GM23338 (cell line): ENCODE results near the gene SLC9A1. TPM values are rescaled to one million over a fixed set of nuclear protein-coding genes. Genes with fewer than 3 reads are reported as not detected.
A peak's percentile ranks its signal among the peaks of the same experiment; 100 is the strongest.

ENCODE experiments used
- ATAC-seq: fragments of 200-7000 bp; cut with Tn5 transposase; 3 replicates; pipeline ENCODE4 v1.9.1; 2020
- DNase-seq: peaks from one replicate; pipeline ENCODE4 v3.0.0-alpha.2; 2015; ENCODE audit warnings: low spot score
- H2AFZ ChIP-seq: fragments of 200-600 bp; sonication (generic); 2 replicates; pipeline ENCODE4 v1.8.0; 2016; ENCODE audit warnings: antibody characterized with exemption, mild to moderate bottlenecking, moderate library complexity
- H3F3A ChIP-seq: fragments of 200-600 bp; sonication (generic); replicated peaks from 2 replicates; pipeline ENCODE4 v1.8.0; 2017; ENCODE audit warnings: antibody characterized with exemption, mixed run types, low read depth
- H3K27ac ChIP-seq: fragments of 200-600 bp; sonication (generic); 2 replicates; pipeline ENCODE4 v1.6.1; 2016; ENCODE audit warnings: low read depth
- H3K27me3 ChIP-seq: fragments of 200-600 bp; sonication (generic); 2 replicates; pipeline ENCODE4 v1.8.0; 2016; ENCODE audit warnings: mild to moderate bottlenecking, mixed run types, moderate library complexity; ENCODE audit not compliant: insufficient read depth
- H3K36me3 ChIP-seq: fragments of 200-600 bp; sonication (generic); 2 replicates; pipeline ENCODE4 v1.8.0; 2016; ENCODE audit warnings: mild to moderate bottlenecking; ENCODE audit not compliant: insufficient read depth
- H3K4me1 ChIP-seq: fragments of 200-600 bp; sonication (generic); 2 replicates; pipeline ENCODE4 v1.8.0; 2016; ENCODE audit warnings: mild to moderate bottlenecking, moderate library complexity; ENCODE audit not compliant: insufficient read depth
- H3K4me2 ChIP-seq: fragments of 200-600 bp; sonication (generic); 2 replicates; pipeline ENCODE4 v1.7.1; 2017; ENCODE audit warnings: mixed run types
- H3K4me3 ChIP-seq: fragments of 200-600 bp; sonication (generic); 2 replicates; pipeline ENCODE4 v1.6.1; 2016; ENCODE audit warnings: mixed run types
- H3K79me2 ChIP-seq: fragments of 200-600 bp; sonication (generic); replicated peaks from 2 replicates; pipeline ENCODE4 v1.8.0; 2017; ENCODE audit warnings: mild to moderate bottlenecking; ENCODE audit not compliant: insufficient read depth
- H3K9me2 ChIP-seq: fragments of 200-600 bp; sonication (generic); 2 replicates; pipeline ENCODE4 v1.8.0; 2017; ENCODE audit not compliant: insufficient read depth
- H4K20me1 ChIP-seq: fragments of 200-600 bp; sonication (generic); replicated peaks from 2 replicates; pipeline ENCODE4 v1.8.0; 2017; ENCODE audit warnings: mild to moderate bottlenecking; ENCODE audit not compliant: insufficient read depth
- H3K27ac Mint-ChIP-seq: 2 replicates; pipeline ENCODE4 v1.8.0; 2020; ENCODE audit warnings: inconsistent platforms, mild to moderate bottlenecking, moderate library complexity, mixed read lengths
- H3K27me3 Mint-ChIP-seq: 3 replicates; pipeline ENCODE4 v1.8.0; 2022; ENCODE audit warnings: low read depth, mild to moderate bottlenecking, moderate library complexity, mixed read lengths, inconsistent platforms; ENCODE audit not compliant: insufficient read depth, poor library complexity
- H3K36me3 Mint-ChIP-seq: 3 replicates; pipeline ENCODE4 v1.8.0; 2021; ENCODE audit warnings: low read depth, mild to moderate bottlenecking, inconsistent platforms, moderate library complexity, mixed read lengths
- H3K4me1 Mint-ChIP-seq: 3 replicates; pipeline ENCODE4 v1.8.0; 2020; ENCODE audit warnings: mild to moderate bottlenecking, inconsistent platforms, mixed read lengths
- H3K4me3 Mint-ChIP-seq: 3 replicates; pipeline ENCODE4 v1.8.0; 2021; ENCODE audit warnings: moderate library complexity, mild to moderate bottlenecking, inconsistent platforms, mixed read lengths
- H3K9me3 Mint-ChIP-seq: 3 replicates; pipeline ENCODE4 v1.8.0; 2020; ENCODE audit warnings: moderate library complexity, mild to moderate bottlenecking, inconsistent platforms, mixed read lengths
- CREB1 ChIP-seq: fragments of 250-450 bp; sonication (Bioruptor Pico); IDR thresholded peaks from 2 replicates; pipeline ENCODE4 v1.5.0; 2020; ENCODE audit warnings: low read depth, mild to moderate bottlenecking, moderate library complexity
- EZH2 ChIP-seq: fragments of 200-600 bp; sonication (generic); IDR thresholded peaks from one replicate; pipeline ENCODE4 v1.8.0; 2017; ENCODE audit warnings: antibody characterized with exemption, mild to moderate bottlenecking, low read depth; ENCODE audit not compliant: unreplicated experiment
- EZH2phosphoT487 ChIP-seq: fragments of 200-600 bp; sonication (generic); IDR thresholded peaks from one replicate; pipeline ENCODE4 v1.8.1; 2018; ENCODE audit warnings: antibody characterized with exemption; ENCODE audit not compliant: unreplicated experiment
- JUNB ChIP-seq: IDR thresholded peaks from one replicate; pipeline ENCODE4 v1.6.1; 2016; ENCODE audit warnings: antibody characterized with exemption; ENCODE audit not compliant: unreplicated experiment
- NANOG ChIP-seq: IDR thresholded peaks from 2 replicates; pipeline ENCODE4 v1.6.1; 2016; ENCODE audit warnings: antibody characterized with exemption, borderline replicate concordance
- POLR2AphosphoS5 ChIP-seq: IDR thresholded peaks from 2 replicates; pipeline ENCODE4 v1.6.1; 2016; ENCODE audit warnings: antibody characterized with exemption, low read depth
- STAT1 ChIP-seq: IDR thresholded peaks from one replicate; pipeline ENCODE4 v1.6.1; 2016; ENCODE audit warnings: antibody characterized with exemption; ENCODE audit not compliant: unreplicated experiment
- ZNF114 ChIP-seq: fragments of 250-450 bp; sonication (Bioruptor Pico); IDR thresholded peaks from 2 replicates; pipeline ENCODE4 v1.5.0; 2020; ENCODE audit warnings: mild to moderate bottlenecking, moderate library complexity
- ZNF331 ChIP-seq: fragments of 250-450 bp; sonication (Bioruptor Pico); IDR thresholded peaks from 2 replicates; pipeline ENCODE4 v1.5.0; 2020; ENCODE audit warnings: low read depth, mild to moderate bottlenecking, moderate library complexity
- polyA plus RNA-seq: library from polyadenylated mRNA; unstranded; fragments of >200 nt; fragmentation: Nextera tagmentation; extraction: Ambion mirVana; gene quantifications from 2 replicates; pipeline ENCODE4 v1.2.1, GENCODE V29; 2016
- total RNA-seq: library from RNA; depleted of rRNA; stranded (reverse); fragments of >200 nt; shearing (Covaris generic); gene quantifications from 2 replicates; pipeline ENCODE4 v1.2.3, GENCODE V29; 2014
- TF ChIP-seq, protein P1 (sequence below), 2 experiments: fragments of 200-600 bp in 1 of 2; sonication (generic) in 1 of 2; conservative IDR thresholded peaks; 2 replicates each; pipeline versions ENCODE4 v1.5.1 to v1.6.1; 2016 to 2017; ENCODE audit warnings: antibody characterized with exemption in 2 of 2, low read depth in 2 of 2, mild to moderate bottlenecking in 2 of 2, moderate library complexity in 1 of 2
- TF ChIP-seq, protein P2 (sequence below): IDR thresholded peaks from one replicate; pipeline ENCODE4 v1.6.1; 2018; ENCODE audit warnings: antibody characterized with exemption; ENCODE audit not compliant: unreplicated experiment
- TF ChIP-seq, protein P3 (sequence below): fragments of 250-450 bp; sonication (Bioruptor Pico); IDR thresholded peaks from 2 replicates; pipeline ENCODE4 v1.5.0; 2020; ENCODE audit warnings: mild to moderate bottlenecking, moderate library complexity
- TF ChIP-seq, protein P4 (sequence below): IDR thresholded peaks from 2 replicates; pipeline ENCODE4 v1.6.1; 2016; ENCODE audit warnings: antibody characterized with exemption

SLC9A1 gene
- total and polyA plus RNA-seq, 2 experiments from 2014 or later: 10.4 to 22.3 TPM

DNA sequence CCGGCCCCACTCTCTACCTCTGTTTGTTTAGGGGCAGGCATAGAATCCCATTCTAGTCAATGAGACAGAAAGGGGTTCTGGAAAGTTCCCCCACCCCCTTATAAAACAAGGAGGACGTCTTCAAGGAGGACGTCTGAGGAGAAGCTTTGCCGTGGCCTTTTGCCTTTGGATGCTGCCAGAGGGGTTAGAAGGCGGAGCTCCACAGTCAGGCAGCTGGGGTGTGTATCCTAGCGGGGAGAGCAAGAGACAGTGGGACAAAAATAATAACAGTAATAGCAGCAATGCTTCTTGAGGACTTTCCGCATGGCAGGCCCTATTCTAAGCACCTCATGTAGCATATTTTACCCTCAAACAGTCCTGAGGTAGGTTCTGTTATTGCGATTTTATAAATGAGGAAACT lies 94.0 kb downstream of the SLC9A1 start:
- Histone ChIP-seq H3K27me3 (no peaks in the 10 kb centered on the region), H3K27ac (no peak overlapping the region), H3K79me2 (no peaks in the 10 kb centered on the region), H4K20me1 (no peaks in the 10 kb centered on the region), H3K4me1 (peaks cover 39% of the 10 kb centered on the region), H3K9me2 (no peaks in the 10 kb centered on the region), H3K4me2 (no peak overlapping the region), H3K36me3 (no peaks in the 10 kb centered on the region), H3F3A (peaks cover 11% of the 10 kb centered on the region; the same call in 1 of the 2 replicates), H3K4me3 (no peak overlapping the region), H2AFZ (0 out of 2 replicates have a peak overlapping the region, but pooled peaks have one; percentile 32)
- Mint-ChIP-seq H3K36me3 (peaks cover 16% of the 10 kb centered on the region; the same call in 2 of the 3 replicates), H3K4me1 (peaks cover 36% of the 10 kb centered on the region), H3K27ac (peak overlapping the region; percentile 32; the same call in 1 of the 2 replicates), H3K27me3 (peaks cover 9% of the 10 kb centered on the region), H3K4me3 (no peak overlapping the region; the same call in 2 of the 3 replicates), H3K9me3 (peaks cover 16% of the 10 kb centered on the region; the same call in 2 of the 3 replicates)
- no peak for TF ChIP-seq POLR2AphosphoS5
- no peak for TF ChIP-seq STAT1
- TF ChIP-seq EZH2phosphoT487: no peak
- TF ChIP-seq, protein P1, sequence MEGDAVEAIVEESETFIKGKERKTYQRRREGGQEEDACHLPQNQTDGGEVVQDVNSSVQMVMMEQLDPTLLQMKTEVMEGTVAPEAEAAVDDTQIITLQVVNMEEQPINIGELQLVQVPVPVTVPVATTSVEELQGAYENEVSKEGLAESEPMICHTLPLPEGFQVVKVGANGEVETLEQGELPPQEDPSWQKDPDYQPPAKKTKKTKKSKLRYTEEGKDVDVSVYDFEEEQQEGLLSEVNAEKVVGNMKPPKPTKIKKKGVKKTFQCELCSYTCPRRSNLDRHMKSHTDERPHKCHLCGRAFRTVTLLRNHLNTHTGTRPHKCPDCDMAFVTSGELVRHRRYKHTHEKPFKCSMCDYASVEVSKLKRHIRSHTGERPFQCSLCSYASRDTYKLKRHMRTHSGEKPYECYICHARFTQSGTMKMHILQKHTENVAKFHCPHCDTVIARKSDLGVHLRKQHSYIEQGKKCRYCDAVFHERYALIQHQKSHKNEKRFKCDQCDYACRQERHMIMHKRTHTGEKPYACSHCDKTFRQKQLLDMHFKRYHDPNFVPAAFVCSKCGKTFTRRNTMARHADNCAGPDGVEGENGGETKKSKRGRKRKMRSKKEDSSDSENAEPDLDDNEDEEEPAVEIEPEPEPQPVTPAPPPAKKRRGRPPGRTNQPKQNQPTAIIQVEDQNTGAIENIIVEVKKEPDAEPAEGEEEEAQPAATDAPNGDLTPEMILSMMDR (conservative IDR thresholded peaks at IDR 0.05; ENCODE audit: low read depth in 2 of 2): no peak
- no peak for TF ChIP-seq CREB1 (CRISPR knock-in tag)
- no peak for TF ChIP-seq ZNF331 (CRISPR knock-in tag)
- TF ChIP-seq, protein P2, sequence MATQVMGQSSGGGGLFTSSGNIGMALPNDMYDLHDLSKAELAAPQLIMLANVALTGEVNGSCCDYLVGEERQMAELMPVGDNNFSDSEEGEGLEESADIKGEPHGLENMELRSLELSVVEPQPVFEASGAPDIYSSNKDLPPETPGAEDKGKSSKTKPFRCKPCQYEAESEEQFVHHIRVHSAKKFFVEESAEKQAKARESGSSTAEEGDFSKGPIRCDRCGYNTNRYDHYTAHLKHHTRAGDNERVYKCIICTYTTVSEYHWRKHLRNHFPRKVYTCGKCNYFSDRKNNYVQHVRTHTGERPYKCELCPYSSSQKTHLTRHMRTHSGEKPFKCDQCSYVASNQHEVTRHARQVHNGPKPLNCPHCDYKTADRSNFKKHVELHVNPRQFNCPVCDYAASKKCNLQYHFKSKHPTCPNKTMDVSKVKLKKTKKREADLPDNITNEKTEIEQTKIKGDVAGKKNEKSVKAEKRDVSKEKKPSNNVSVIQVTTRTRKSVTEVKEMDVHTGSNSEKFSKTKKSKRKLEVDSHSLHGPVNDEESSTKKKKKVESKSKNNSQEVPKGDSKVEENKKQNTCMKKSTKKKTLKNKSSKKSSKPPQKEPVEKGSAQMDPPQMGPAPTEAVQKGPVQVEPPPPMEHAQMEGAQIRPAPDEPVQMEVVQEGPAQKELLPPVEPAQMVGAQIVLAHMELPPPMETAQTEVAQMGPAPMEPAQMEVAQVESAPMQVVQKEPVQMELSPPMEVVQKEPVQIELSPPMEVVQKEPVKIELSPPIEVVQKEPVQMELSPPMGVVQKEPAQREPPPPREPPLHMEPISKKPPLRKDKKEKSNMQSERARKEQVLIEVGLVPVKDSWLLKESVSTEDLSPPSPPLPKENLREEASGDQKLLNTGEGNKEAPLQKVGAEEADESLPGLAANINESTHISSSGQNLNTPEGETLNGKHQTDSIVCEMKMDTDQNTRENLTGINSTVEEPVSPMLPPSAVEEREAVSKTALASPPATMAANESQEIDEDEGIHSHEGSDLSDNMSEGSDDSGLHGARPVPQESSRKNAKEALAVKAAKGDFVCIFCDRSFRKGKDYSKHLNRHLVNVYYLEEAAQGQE: no peak
- TF ChIP-seq, protein P3, sequence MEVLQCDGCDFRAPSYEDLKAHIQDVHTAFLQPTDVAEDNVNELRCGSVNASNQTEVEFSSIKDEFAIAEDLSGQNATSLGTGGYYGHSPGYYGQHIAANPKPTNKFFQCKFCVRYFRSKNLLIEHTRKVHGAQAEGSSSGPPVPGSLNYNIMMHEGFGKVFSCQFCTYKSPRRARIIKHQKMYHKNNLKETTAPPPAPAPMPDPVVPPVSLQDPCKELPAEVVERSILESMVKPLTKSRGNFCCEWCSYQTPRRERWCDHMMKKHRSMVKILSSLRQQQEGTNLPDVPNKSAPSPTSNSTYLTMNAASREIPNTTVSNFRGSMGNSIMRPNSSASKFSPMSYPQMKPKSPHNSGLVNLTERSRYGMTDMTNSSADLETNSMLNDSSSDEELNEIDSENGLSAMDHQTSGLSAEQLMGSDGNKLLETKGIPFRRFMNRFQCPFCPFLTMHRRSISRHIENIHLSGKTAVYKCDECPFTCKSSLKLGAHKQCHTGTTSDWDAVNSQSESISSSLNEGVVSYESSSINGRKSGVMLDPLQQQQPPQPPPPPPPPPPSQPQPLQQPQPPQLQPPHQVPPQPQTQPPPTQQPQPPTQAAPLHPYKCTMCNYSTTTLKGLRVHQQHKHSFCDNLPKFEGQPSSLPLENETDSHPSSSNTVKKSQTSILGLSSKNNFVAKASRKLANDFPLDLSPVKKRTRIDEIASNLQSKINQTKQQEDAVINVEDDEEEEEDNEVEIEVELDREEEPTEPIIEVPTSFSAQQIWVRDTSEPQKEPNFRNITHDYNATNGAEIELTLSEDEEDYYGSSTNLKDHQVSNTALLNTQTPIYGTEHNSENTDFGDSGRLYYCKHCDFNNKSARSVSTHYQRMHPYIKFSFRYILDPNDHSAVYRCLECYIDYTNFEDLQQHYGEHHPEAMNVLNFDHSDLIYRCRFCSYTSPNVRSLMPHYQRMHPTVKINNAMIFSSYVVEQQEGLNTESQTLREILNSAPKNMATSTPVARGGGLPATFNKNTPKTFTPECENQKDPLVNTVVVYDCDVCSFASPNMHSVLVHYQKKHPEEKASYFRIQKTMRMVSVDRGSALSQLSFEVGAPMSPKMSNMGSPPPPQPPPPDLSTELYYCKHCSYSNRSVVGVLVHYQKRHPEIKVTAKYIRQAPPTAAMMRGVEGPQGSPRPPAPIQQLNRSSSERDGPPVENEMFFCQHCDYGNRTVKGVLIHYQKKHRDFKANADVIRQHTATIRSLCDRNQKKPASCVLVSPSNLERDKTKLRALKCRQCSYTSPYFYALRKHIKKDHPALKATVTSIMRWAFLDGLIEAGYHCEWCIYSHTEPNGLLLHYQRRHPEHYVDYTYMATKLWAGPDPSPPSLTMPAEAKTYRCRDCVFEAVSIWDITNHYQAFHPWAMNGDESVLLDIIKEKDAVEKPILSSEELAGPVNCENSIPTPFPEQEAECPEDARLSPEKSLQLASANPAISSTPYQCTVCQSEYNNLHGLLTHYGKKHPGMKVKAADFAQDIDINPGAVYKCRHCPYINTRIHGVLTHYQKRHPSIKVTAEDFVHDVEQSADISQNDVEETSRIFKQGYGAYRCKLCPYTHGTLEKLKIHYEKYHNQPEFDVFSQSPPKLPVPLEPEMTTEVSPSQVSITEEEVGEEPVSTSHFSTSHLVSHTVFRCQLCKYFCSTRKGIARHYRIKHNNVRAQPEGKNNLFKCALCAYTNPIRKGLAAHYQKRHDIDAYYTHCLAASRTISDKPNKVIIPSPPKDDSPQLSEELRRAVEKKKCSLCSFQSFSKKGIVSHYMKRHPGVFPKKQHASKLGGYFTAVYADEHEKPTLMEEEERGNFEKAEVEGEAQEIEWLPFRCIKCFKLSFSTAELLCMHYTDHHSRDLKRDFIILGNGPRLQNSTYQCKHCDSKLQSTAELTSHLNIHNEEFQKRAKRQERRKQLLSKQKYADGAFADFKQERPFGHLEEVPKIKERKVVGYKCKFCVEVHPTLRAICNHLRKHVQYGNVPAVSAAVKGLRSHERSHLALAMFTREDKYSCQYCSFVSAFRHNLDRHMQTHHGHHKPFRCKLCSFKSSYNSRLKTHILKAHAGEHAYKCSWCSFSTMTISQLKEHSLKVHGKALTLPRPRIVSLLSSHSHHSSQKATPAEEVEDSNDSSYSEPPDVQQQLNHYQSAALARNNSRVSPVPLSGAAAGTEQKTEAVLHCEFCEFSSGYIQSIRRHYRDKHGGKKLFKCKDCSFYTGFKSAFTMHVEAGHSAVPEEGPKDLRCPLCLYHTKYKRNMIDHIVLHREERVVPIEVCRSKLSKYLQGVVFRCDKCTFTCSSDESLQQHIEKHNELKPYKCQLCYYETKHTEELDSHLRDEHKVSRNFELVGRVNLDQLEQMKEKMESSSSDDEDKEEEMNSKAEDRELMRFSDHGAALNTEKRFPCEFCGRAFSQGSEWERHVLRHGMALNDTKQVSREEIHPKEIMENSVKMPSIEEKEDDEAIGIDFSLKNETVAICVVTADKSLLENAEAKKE (CRISPR knock-in tag): no peak
- TF ChIP-seq, protein P4, sequence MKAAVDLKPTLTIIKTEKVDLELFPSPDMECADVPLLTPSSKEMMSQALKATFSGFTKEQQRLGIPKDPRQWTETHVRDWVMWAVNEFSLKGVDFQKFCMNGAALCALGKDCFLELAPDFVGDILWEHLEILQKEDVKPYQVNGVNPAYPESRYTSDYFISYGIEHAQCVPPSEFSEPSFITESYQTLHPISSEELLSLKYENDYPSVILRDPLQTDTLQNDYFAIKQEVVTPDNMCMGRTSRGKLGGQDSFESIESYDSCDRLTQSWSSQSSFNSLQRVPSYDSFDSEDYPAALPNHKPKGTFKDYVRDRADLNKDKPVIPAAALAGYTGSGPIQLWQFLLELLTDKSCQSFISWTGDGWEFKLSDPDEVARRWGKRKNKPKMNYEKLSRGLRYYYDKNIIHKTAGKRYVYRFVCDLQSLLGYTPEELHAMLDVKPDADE: no peak
- TF ChIP-seq EZH2: no peak
- no peak for TF ChIP-seq NANOG
- no peak for TF ChIP-seq JUNB
- TF ChIP-seq ZNF114 (CRISPR knock-in tag): no peak
- no peak for DNase-seq
- ATAC-seq: no peak
